Type B pancreatic cell (in vitro differentiated cells): Measurements from ENCODE around the gene TMEM196. TPM values are rescaled to one million over a fixed set of nuclear protein-coding genes. Genes with fewer than 3 reads are reported as not detected.
A peak's percentile ranks its signal among the peaks of the same experiment; 100 is the strongest.

Experiments
- DNase-seq: peaks from one replicate; pipeline ENCODE4 v3.0.0; 2021; ENCODE audit warnings: mixed read lengths; ENCODE audit not compliant: unreplicated experiment; ENCODE audit errors: extremely low spot score
- H3K27ac Mint-ChIP-seq: 2 replicates; pipeline ENCODE4 v1.8.0; 2021; ENCODE audit warnings: mild to moderate bottlenecking, mixed read lengths
- H3K27me3 Mint-ChIP-seq: 2 replicates; pipeline ENCODE4 v1.8.0; 2021; ENCODE audit warnings: mixed read lengths
- H3K36me3 Mint-ChIP-seq: 2 replicates; pipeline ENCODE4 v1.8.0; 2021; ENCODE audit warnings: mixed read lengths
- H3K4me1 Mint-ChIP-seq: one replicate; pipeline ENCODE4 v1.8.0; 2021; ENCODE audit warnings: mixed read lengths; ENCODE audit not compliant: unreplicated experiment
- H3K4me3 Mint-ChIP-seq: 2 replicates; pipeline ENCODE4 v1.8.0; 2021; ENCODE audit warnings: mild to moderate bottlenecking, mixed read lengths
- H3K9me3 Mint-ChIP-seq: 2 replicates; pipeline ENCODE4 v1.8.0; 2021; ENCODE audit warnings: mixed read lengths
- total RNA-seq: library from RNA; stranded (reverse); gene quantifications from 2 replicates; pipeline ENCODE4 v1.2.1, GENCODE V29; 2021; ENCODE audit warnings: low replicate concordance
- TF ChIP-seq, protein P1 (sequence below): fragments of 200-600 bp; sonication (generic); conservative IDR thresholded peaks from 2 replicates; pipeline ENCODE4 v1.5.0; 2021; ENCODE audit warnings: antibody characterized with exemption, mild to moderate bottlenecking

TMEM196 gene
- total RNA-seq, 1 donor from 2014 or later, result 0.68 TPM

DNA sequence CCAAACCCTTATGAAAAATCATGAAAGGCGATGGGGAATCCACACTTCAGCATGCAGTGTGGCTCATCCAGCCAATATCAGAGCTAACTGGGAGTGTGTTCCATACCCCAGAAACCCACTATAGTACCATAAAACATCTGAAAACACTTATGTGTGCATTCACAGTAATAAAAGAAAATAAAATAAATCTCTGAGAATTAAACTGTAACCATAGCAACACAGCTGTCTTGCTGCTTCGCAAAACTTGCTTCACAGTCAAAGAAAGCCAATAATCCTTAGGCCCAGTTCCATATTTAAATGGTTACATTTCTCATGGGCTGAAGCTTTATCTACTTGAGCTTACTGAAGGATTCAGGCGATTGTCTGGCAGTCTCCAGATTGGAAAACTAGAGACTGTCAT lies 44.7 kb downstream of the TMEM196 start:
- no peaks in the 10 kb centered on the region for H3K36me3 Mint-ChIP-seq
- no peaks in the 10 kb centered on the region for H3K9me3 Mint-ChIP-seq
- H3K27ac Mint-ChIP-seq, result no peak overlapping the region
- no peaks in the 10 kb centered on the region for H3K4me1 Mint-ChIP-seq
- no peaks in the 10 kb centered on the region for H3K27me3 Mint-ChIP-seq
- no peak overlapping the region for H3K4me3 Mint-ChIP-seq
- TF ChIP-seq, protein P1, sequence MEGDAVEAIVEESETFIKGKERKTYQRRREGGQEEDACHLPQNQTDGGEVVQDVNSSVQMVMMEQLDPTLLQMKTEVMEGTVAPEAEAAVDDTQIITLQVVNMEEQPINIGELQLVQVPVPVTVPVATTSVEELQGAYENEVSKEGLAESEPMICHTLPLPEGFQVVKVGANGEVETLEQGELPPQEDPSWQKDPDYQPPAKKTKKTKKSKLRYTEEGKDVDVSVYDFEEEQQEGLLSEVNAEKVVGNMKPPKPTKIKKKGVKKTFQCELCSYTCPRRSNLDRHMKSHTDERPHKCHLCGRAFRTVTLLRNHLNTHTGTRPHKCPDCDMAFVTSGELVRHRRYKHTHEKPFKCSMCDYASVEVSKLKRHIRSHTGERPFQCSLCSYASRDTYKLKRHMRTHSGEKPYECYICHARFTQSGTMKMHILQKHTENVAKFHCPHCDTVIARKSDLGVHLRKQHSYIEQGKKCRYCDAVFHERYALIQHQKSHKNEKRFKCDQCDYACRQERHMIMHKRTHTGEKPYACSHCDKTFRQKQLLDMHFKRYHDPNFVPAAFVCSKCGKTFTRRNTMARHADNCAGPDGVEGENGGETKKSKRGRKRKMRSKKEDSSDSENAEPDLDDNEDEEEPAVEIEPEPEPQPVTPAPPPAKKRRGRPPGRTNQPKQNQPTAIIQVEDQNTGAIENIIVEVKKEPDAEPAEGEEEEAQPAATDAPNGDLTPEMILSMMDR, result no peak
- DNase-seq, result no peak

DNA sequence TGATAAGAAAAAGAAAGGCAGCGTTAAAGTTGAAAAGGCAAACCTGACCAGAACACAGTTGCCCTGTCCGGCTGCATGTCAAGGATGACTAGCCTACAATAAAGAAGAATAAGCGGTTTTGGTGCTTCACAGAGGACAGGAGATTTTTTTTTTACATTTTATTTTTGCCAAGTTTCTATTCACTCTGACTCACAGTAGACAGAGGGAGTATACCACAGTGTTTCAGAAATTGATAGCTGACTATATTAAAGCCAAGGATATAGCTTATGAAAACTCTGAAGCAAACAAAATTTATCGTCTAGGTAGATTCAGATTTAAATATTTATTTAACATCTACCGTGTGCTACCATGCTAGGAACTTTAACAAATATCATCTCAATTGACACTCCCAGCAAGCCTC lies 47.6 kb downstream of the TMEM196 start:
- H3K9me3 Mint-ChIP-seq, result no peaks in the 10 kb centered on the region
- H3K4me1 Mint-ChIP-seq, result no peaks in the 10 kb centered on the region
- H3K27ac Mint-ChIP-seq, result no peak overlapping the region
- no peaks in the 10 kb centered on the region for H3K27me3 Mint-ChIP-seq
- TF ChIP-seq, protein P1, result no peak
- no peak for DNase-seq
- H3K4me3 Mint-ChIP-seq, result no peak overlapping the region
- H3K36me3 Mint-ChIP-seq, result no peaks in the 10 kb centered on the region

DNA sequence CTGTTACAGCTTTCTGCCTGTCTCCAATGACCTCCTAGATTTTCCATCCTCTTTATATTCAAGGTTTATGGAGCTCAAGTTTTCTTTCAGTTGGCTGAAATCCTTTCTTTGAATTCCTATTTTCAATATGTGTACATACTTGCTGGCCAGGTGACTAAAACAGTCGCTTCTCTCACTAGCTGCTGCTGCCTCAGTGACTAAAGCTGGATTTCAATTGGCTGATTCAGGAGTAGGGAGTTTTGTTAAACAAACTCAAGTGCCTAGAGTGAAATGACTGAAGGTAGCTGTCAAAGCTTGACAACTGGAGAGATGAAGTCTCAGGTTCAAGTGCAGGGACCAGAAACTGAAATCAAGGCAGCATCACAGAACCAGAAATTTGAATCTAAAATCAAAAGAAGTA lies 57.9 kb downstream of the TMEM196 start:
- Mint-ChIP-seq H3K27ac (no peak overlapping the region), H3K36me3 (no peaks in the 10 kb centered on the region), H3K9me3 (no peaks in the 10 kb centered on the region), H3K4me1 (no peaks in the 10 kb centered on the region), H3K27me3 (peaks cover 14% of the 10 kb centered on the region), H3K4me3 (no peak overlapping the region)
- DNase-seq, result no peak
- TF ChIP-seq, protein P1, result no peak

DNA sequence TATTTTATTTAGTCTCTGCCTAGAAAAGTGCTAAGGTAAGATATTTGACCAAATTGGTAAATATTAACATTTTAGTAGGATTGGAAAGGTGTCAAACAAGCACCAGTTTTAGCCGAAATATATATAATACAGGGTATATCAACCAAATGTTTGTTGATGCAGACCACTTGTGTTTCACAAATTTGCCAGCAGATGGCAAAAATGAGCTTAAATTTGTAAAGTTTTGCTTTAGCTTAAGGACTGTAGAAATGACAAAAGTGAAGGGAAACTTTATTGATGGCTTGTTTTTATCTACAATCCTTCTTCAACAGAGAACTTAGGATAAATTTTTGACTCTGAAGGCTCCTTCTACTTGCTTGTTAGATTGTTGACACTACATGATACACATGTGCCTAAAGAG lies 59.7 kb downstream of the TMEM196 start:
- no peaks in the 10 kb centered on the region for H3K36me3 Mint-ChIP-seq
- H3K27ac Mint-ChIP-seq, result no peak overlapping the region
- no peak overlapping the region for H3K4me3 Mint-ChIP-seq
- no peak for DNase-seq
- TF ChIP-seq, protein P1, result peak; percentile 82
- peaks cover 14% of the 10 kb centered on the region for H3K27me3 Mint-ChIP-seq
- no peaks in the 10 kb centered on the region for H3K9me3 Mint-ChIP-seq
- H3K4me1 Mint-ChIP-seq, result peaks cover 5% of the 10 kb centered on the region

DNA sequence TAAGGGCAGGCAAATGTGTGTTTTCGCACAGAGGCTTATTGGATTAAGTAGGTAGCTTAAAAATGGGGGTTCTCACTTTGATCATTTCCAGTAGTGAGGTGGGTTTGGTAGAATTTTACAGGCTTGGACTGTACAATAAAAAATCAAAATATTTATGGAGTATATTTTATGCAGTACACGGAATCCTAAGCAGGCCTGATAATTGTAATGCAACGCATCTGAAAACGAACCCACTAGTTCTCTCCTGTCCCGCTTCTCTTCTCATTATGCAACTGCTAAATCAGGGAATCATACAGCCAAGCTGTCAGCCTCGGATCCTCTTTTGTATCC lies 64.2 kb downstream of the TMEM196 start:
- Mint-ChIP-seq H3K27me3 (peaks cover 5% of the 10 kb centered on the region), H3K4me3 (peak overlapping the region; percentile 96), H3K9me3 (no peaks in the 10 kb centered on the region), H3K4me1 (peaks cover 30% of the 10 kb centered on the region), H3K36me3 (no peaks in the 10 kb centered on the region), H3K27ac (peak overlapping the region; percentile 97)
- DNase-seq, result no peak
- TF ChIP-seq, protein P1, result no peak
